ENCODE data around the gene BTF3L4. TPM values are rescaled to one million over a fixed set of nuclear protein-coding genes. Genes with fewer than 3 reads are reported as not detected.

Gene BTF3L4
- polyA plus RNA-seq, 3 donors = 27.0 to 116 (median 108) TPM

GRCh38 chr1:52139817-52140540 is 83.9 kb downstream of the BTF3L4 start:
- DNase-seq = peak; percentile 65 to 90 (median 87)

More at GRCh38 chr1:52139817-52140540, 83.9 kb downstream of the BTF3L4 start:
- Histone ChIP-seq H3K4me2 (replicated peaks; ENCODE audit: extremely low read depth, low read length, poor library complexity, severe bottlenecking) (peak overlapping the region; percentile 32), H3K79me2 (ENCODE audit: insufficient read depth, low read length) (no peaks in the 10 kb centered on the region), H2AFZ (ENCODE audit: insufficient read depth, low read depth, low read length, poor library complexity, severe bottlenecking) (no peak overlapping the region), H3K27me3 (ENCODE audit: control insufficient read depth in 2 of 2, insufficient read depth in 2 of 2, low read length in 2 of 2) (peaks cover 33 to 56% of the 10 kb centered on the region in 2 donors), H4K20me1 (ENCODE audit: insufficient read depth, low read length) (no peaks in the 10 kb centered on the region), H3K9ac (ENCODE audit: insufficient read depth, low read length, poor library complexity, severe bottlenecking) (no peak overlapping the region), H3K36me3 (replicated peaks in 1 of 2; ENCODE audit: control insufficient read depth in 1 of 2, insufficient read depth in 2 of 2, low read length in 2 of 2) (no peaks in the 10 kb centered on the region), H3K27ac (ENCODE audit: low read depth in 1 of 2, low read length in 2 of 2) (peak overlapping the region in 1 of 2 donors; percentile 55), H3K4me3 (replicated peaks in 1 of 3; ENCODE audit: low read depth in 2 of 3, low read length in 3 of 3) (peak overlapping the region in 1 of 3 experiments; percentile 24), H3K9me3 (replicated peaks in 1 of 2; ENCODE audit: control insufficient read depth in 1 of 2, insufficient read depth in 1 of 2, low read length in 2 of 2) (no peaks in the 10 kb centered on the region), H3K4me1 (ENCODE audit: control insufficient read depth in 1 of 2, insufficient read depth in 2 of 2, low read length in 2 of 2) (peaks cover 31 to 42% of the 10 kb centered on the region in 2 donors)
- intact Hi-C loops (cut with micrococcal nuclease) = loop anchor here (5.0 to 10.0 kb wide), 3 partner anchors 97 to 155 kb away; no protein-coding TSS in a partner anchor
- WGBS (ENCODE audit: insufficient coverage) = 34% methylated on average over 4 of the region's 5 CpGs
- H3K27ac Mint-ChIP-seq = peak overlapping the region; percentile 55 to 90 (median 87)
- H3K4me3 Mint-ChIP-seq = peak overlapping the region in 1 of 2 donors; percentile 59
- TF ChIP-seq CTCF (IDR thresholded peaks at IDR 0.05) = no peak
- peaks cover 31 to 59% (median 31%) of the 10 kb centered on the region in 3 donors for H3K27me3 Mint-ChIP-seq (ENCODE audit: low read depth in 3 of 3)
- H3K36me3 Mint-ChIP-seq = peaks cover 3 to 14% of the 10 kb centered on the region in 2 donors
- H3K9me3 Mint-ChIP-seq = peaks cover 0 to 11% (median 0%) of the 10 kb centered on the region in 7 donors
- peaks cover 34% of the 10 kb centered on the region for H3K4me1 Mint-ChIP-seq

Other genes starting within 250 kb of the BTF3L4 start
- 10 to 100 TPM; 66.8 to 92.0 (median 74.3) TPM for gene NRDC, start 177.6 kb upstream of the BTF3L4 start, polyA plus RNA-seq
- under 1 TPM in 1 of 3 donors, not detected in 2; under 0.01 TPM for gene RAB3B, start 65.6 kb upstream of the BTF3L4 start, polyA plus RNA-seq
- gene KTI12, start 22.5 kb upstream of the BTF3L4 start, polyA plus RNA-seq = 10 to 100 TPM in 2 of 3 donors, 1 to 10 TPM in 1; 6.4 to 18.2 (median 16.2) TPM
- 100 to 1,000 TPM in 2 of 3 donors, 10 to 100 TPM in 1; 24.3 to 125 (median 121) TPM for gene TXNDC12, start 1.1 kb upstream of the BTF3L4 start, polyA plus RNA-seq
- under 1 TPM in 1 of 3 donors, not detected in 2; 0.09 TPM for gene ZFYVE9, start 85.8 kb downstream of the BTF3L4 start, polyA plus RNA-seq

Measured in CD14-positive monocyte (primary cell).